ENCODE data around the gene WFIKKN2.

The WFIKKN2 gene

DNA sequence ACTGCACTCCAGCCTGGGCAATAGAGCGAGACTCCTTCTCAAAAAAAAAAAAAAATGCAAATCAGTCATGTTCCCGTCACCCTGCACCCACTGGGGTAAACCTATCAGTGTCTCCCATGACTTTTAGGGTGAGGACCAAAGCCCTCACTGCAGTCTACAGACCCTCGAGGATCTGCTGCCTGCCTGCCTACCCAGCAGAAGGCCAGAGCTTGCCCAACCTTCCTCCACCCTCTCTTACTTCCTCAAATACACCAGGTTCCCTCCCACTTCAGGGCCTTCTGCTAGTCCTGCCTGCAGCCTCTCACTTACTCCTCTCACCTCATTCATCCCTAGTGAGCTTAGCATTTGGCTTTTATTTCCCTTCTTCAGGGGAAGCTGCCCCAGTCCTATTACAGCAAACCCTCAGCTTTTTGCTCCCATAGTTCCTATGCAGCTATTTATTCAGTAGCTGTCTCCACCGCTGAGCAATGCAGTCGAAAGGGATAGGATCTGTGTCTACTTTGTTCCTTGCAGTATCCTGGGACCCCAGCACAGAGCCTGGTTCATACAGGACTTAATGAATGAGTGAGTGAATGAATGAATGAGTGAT lies 48.6 kb downstream of the WFIKKN2 start:
- Histone ChIP-seq H3K36me3 (ENCODE audit: insufficient read depth, low read length) (no peaks in the 10 kb centered on the region; the same call in 1 of the 2 replicates), H4K20me1 (ENCODE audit: insufficient read depth, low read length) (no peaks in the 10 kb centered on the region), H3K79me2 (ENCODE audit: insufficient read depth, low read length) (no peaks in the 10 kb centered on the region), H3K9me2 (ENCODE audit: low read depth, low read length) (no peaks in the 10 kb centered on the region), H2AFZ (ENCODE audit: low read length) (no peak overlapping the region), H3K27ac (ENCODE audit: low read depth, low read length, poor library complexity, severe bottlenecking) (no peak overlapping the region), H3F3A (ENCODE audit: insufficient read depth, low read length) (no peaks in the 10 kb centered on the region), H3K4me2 (ENCODE audit: low read length) (no peak overlapping the region), H3K4me1 (ENCODE audit: insufficient read depth, low read length, severe bottlenecking) (no peaks in the 10 kb centered on the region), H3K27me3 (ENCODE audit: insufficient read depth, low read length) (no peaks in the 10 kb centered on the region), H3K9me3 (ENCODE audit: low read length) (no peaks in the 10 kb centered on the region), H3K4me3 (ENCODE audit: low read depth, low read length, poor library complexity, severe bottlenecking) (no peak overlapping the region), H3K9ac (ENCODE audit: low read length) (no peak overlapping the region)
- no peak for TF ChIP-seq EZH2 (IDR thresholded peaks at IDR 0.05; ENCODE audit: borderline replicate concordance, low read length)
- TF ChIP-seq, protein P1, sequence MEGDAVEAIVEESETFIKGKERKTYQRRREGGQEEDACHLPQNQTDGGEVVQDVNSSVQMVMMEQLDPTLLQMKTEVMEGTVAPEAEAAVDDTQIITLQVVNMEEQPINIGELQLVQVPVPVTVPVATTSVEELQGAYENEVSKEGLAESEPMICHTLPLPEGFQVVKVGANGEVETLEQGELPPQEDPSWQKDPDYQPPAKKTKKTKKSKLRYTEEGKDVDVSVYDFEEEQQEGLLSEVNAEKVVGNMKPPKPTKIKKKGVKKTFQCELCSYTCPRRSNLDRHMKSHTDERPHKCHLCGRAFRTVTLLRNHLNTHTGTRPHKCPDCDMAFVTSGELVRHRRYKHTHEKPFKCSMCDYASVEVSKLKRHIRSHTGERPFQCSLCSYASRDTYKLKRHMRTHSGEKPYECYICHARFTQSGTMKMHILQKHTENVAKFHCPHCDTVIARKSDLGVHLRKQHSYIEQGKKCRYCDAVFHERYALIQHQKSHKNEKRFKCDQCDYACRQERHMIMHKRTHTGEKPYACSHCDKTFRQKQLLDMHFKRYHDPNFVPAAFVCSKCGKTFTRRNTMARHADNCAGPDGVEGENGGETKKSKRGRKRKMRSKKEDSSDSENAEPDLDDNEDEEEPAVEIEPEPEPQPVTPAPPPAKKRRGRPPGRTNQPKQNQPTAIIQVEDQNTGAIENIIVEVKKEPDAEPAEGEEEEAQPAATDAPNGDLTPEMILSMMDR (IDR thresholded peaks at IDR 0.05; ENCODE audit: low read length), result no peak

DNA sequence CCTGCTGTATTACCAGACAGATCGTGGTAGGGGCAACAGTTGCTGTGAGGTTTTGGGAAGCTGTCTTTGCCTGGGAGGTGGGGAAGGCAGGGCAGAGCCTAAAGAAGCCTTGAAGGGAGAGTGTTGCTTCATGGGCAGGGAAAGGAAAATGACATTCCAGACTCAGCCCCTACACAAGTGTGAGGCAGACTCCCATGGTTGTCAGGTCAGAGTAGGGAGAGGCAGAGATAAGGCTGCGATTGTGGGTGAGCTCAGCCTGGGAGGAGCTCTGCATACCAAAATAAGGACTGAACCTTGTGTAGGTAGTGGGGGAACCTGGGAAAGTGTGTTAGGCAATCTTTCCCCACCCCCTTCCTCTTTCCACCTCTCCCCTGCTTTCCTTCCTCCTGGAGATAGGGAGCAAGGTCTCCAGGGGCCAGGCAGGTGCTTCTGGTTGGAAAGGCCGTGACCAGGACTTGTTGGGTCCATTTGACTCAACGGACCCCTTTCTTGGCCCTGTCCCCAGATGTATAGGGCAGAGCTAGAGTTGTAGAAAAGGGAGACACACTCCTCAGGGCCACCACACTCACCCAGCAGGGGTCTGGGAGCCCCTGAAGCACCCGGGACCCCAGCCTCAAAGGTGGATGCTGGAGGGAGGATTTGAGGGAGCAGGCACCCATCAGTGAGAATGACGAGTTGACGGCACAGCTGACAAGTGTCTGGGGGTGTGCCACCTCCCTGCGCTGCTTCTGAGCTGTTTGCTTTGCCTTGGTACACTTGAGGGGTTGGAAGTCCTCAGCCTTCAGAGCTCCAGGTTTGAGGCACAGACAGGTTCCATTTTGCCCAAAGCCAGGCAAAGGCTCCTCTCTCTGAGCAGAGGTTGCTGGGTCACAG lies 49.3 kb downstream of the WFIKKN2 start:
- Histone ChIP-seq H3K27me3 (ENCODE audit: insufficient read depth, low read length) (no peaks in the 10 kb centered on the region), H3F3A (ENCODE audit: insufficient read depth, low read length) (no peaks in the 10 kb centered on the region), H3K4me1 (ENCODE audit: insufficient read depth, low read length, severe bottlenecking) (no peaks in the 10 kb centered on the region), H3K9me2 (ENCODE audit: low read depth, low read length) (no peaks in the 10 kb centered on the region), H4K20me1 (ENCODE audit: insufficient read depth, low read length) (no peaks in the 10 kb centered on the region), H2AFZ (ENCODE audit: low read length) (no peak overlapping the region), H3K4me2 (ENCODE audit: low read length) (no peak overlapping the region), H3K4me3 (ENCODE audit: low read depth, low read length, poor library complexity, severe bottlenecking) (no peak overlapping the region), H3K9ac (ENCODE audit: low read length) (no peak overlapping the region), H3K9me3 (ENCODE audit: low read length) (no peaks in the 10 kb centered on the region), H3K36me3 (ENCODE audit: insufficient read depth, low read length) (no peaks in the 10 kb centered on the region; the same call in 1 of the 2 replicates), H3K79me2 (ENCODE audit: insufficient read depth, low read length) (no peaks in the 10 kb centered on the region), H3K27ac (ENCODE audit: low read depth, low read length, poor library complexity, severe bottlenecking) (no peak overlapping the region)
- TF ChIP-seq, protein P1 (IDR thresholded peaks at IDR 0.05; ENCODE audit: low read length), result no peak
- TF ChIP-seq EZH2 (IDR thresholded peaks at IDR 0.05; ENCODE audit: borderline replicate concordance, low read length), result no peak

DNA sequence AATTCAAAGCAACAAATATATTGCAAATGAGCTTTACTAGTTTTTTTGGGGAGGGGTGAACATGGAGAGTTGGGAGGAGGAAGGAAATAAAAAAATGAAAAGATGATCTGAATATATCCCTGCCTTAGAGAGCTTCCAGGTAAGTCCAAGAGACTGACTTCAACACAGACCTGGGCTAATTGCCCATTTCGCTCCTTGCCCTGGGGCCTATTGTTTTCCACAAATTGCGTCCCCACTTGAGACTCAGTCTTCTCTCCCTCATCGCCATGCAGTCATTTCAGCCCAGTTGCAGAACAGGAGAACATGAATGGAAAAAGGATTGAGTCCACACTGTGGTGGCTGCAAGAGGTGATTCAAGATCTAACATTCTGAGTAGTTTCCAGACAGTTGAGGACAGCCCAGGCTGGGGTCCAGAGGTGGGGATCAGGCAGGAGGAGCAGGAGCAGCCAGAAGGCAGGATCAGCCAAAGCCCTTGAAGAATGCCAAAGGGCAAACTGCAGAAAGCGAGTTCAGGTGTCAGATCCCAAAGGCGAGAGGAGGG lies 52.4 kb downstream of the WFIKKN2 start:
- Histone ChIP-seq H3K9ac (ENCODE audit: low read length) (no peak overlapping the region), H3K36me3 (ENCODE audit: insufficient read depth, low read length) (no peaks in the 10 kb centered on the region), H3F3A (ENCODE audit: insufficient read depth, low read length) (no peaks in the 10 kb centered on the region), H3K27ac (ENCODE audit: low read depth, low read length, poor library complexity, severe bottlenecking) (no peak overlapping the region), H3K79me2 (ENCODE audit: insufficient read depth, low read length) (no peaks in the 10 kb centered on the region), H3K4me2 (ENCODE audit: low read length) (no peak overlapping the region), H3K9me3 (ENCODE audit: low read length) (no peaks in the 10 kb centered on the region), H3K4me3 (ENCODE audit: low read depth, low read length, poor library complexity, severe bottlenecking) (no peak overlapping the region), H2AFZ (ENCODE audit: low read length) (no peak overlapping the region), H3K4me1 (ENCODE audit: insufficient read depth, low read length, severe bottlenecking) (no peaks in the 10 kb centered on the region), H3K9me2 (ENCODE audit: low read depth, low read length) (no peaks in the 10 kb centered on the region), H4K20me1 (ENCODE audit: insufficient read depth, low read length) (no peaks in the 10 kb centered on the region), H3K27me3 (ENCODE audit: insufficient read depth, low read length) (no peaks in the 10 kb centered on the region)
- TF ChIP-seq, protein P1 (IDR thresholded peaks at IDR 0.05; ENCODE audit: low read length), result no peak
- TF ChIP-seq EZH2 (IDR thresholded peaks at IDR 0.05; ENCODE audit: borderline replicate concordance, low read length), result no peak

Measured in OCI-LY1 (cell line).